ENCODE data around the gene APOBEC2. TPM values are rescaled to one million over a fixed set of nuclear protein-coding genes. Genes with fewer than 3 reads are reported as not detected.

The APOBEC2 gene
- total and polyA plus RNA-seq, 9 of the 15 experiments (the other 6 are each of a cell fraction or from before 2014, with no cell fraction given): 0.25 to 1.6 TPM; not detected in 7

- H4K20me1 ChIP-seq (replicated peaks; ENCODE audit: control insufficient read depth, insufficient read depth, low read length): no peaks in the 10 kb centered on the region
- H3K27me3 ChIP-seq (ENCODE audit: control insufficient read depth in 2 of 2, insufficient read depth in 2 of 2, low read length in 2 of 2): no peaks in the 10 kb centered on the region
- H3K36me3 ChIP-seq (ENCODE audit: control insufficient read depth, insufficient read depth, low read length): peaks cover 87% of the 10 kb centered on the region
- H3K4me3 ChIP-seq: no peak overlapping the region
- H3K9ac ChIP-seq (ENCODE audit: insufficient read depth in 1 of 2, low read depth in 2 of 2, low read length in 2 of 2): no peak overlapping the region
- no peaks in the 10 kb centered on the region for H3K9me1 ChIP-seq (ENCODE audit: control insufficient read depth, insufficient read depth, low read length)
- no peak for FAIRE-seq
- H2AFZ ChIP-seq (ENCODE audit: low read depth, low read length): no peak overlapping the region
- H3K4me1 ChIP-seq (replicated peaks in 1 of 2; ENCODE audit: control insufficient read depth in 2 of 2, insufficient read depth in 2 of 2, low read length in 2 of 2): no peaks in the 10 kb centered on the region
- ChIA-PET CTCF (ENCODE audit: low intra/inter-chr PET ratio) (no interaction called here), POLR2A (interaction anchor here (0.7 to 1.8 kb wide), 4 partner anchors 9 to 238 kb away, joined by 3 to 5 read pairs (median 4); no protein-coding TSS in a partner anchor)
- in situ Hi-C loops (cut with MboI) (no loop called here), intact Hi-C loops (cut with micrococcal nuclease) (loop anchor here (5.0 kb wide), 1 partner anchor 91 kb away; no protein-coding TSS in a partner anchor)
- no peak for DNase-seq (ENCODE audit: extremely low read depth in 1 of 4, low spot score in 3 of 4)
- BruUV-seq (replicated peaks): no TSS peak
- H3K9me3 ChIP-seq (replicated peaks; ENCODE audit: control insufficient read depth, insufficient read depth, low read depth, low read length): no peaks in the 10 kb centered on the region
- no peak overlapping the region for H3K27ac ChIP-seq (ENCODE audit: extremely low read depth, low read depth, low read length)
- no peak for ATAC-seq
- H3K79me2 ChIP-seq (ENCODE audit: control insufficient read depth, insufficient read depth, low read length): no peaks in the 10 kb centered on the region
- no peak overlapping the region for H3K4me2 ChIP-seq (ENCODE audit: insufficient read depth, low read length)
- WGBS (ENCODE audit: insufficient coverage, low coverage, missing lambda C conversion rate): 92% methylated on average over 1 of the region's 1 CpG
- TF ChIP-seq TAF15 (IDR thresholded peaks at IDR 0.05; ENCODE audit: low read depth, low read length) (no peak), E2F4 (CRISPR knock-in tag; IDR thresholded peaks at IDR 0.05; ENCODE audit: low read depth) (no peak), KDM1A (IDR thresholded peaks at IDR 0.05) (no peak), POLR2B (IDR thresholded peaks at IDR 0.05; ENCODE audit: low read depth, partially characterized antibody) (no peak), SMAD2 (IDR thresholded peaks at IDR 0.05; ENCODE audit: low read depth, low read length) (no peak), BRCA1 (IDR thresholded peaks at IDR 0.05) (no peak), BRCA1 (CRISPR knock-in tag; IDR thresholded peaks at IDR 0.05) (no peak), ZNF778 (CRISPR knock-in tag; IDR thresholded peaks at IDR 0.05) (no peak), GTF2A2 (tag; IDR thresholded peaks at IDR 0.05) (no peak), EHMT2 (IDR thresholded peaks at IDR 0.05) (no peak), RBFOX2 (IDR thresholded peaks at IDR 0.05; ENCODE audit: low read depth, low read length) (no peak), ZNF830 (CRISPR knock-in tag; IDR thresholded peaks at IDR 0.05) (no peak)
- TF ChIP-seq, protein P1, sequence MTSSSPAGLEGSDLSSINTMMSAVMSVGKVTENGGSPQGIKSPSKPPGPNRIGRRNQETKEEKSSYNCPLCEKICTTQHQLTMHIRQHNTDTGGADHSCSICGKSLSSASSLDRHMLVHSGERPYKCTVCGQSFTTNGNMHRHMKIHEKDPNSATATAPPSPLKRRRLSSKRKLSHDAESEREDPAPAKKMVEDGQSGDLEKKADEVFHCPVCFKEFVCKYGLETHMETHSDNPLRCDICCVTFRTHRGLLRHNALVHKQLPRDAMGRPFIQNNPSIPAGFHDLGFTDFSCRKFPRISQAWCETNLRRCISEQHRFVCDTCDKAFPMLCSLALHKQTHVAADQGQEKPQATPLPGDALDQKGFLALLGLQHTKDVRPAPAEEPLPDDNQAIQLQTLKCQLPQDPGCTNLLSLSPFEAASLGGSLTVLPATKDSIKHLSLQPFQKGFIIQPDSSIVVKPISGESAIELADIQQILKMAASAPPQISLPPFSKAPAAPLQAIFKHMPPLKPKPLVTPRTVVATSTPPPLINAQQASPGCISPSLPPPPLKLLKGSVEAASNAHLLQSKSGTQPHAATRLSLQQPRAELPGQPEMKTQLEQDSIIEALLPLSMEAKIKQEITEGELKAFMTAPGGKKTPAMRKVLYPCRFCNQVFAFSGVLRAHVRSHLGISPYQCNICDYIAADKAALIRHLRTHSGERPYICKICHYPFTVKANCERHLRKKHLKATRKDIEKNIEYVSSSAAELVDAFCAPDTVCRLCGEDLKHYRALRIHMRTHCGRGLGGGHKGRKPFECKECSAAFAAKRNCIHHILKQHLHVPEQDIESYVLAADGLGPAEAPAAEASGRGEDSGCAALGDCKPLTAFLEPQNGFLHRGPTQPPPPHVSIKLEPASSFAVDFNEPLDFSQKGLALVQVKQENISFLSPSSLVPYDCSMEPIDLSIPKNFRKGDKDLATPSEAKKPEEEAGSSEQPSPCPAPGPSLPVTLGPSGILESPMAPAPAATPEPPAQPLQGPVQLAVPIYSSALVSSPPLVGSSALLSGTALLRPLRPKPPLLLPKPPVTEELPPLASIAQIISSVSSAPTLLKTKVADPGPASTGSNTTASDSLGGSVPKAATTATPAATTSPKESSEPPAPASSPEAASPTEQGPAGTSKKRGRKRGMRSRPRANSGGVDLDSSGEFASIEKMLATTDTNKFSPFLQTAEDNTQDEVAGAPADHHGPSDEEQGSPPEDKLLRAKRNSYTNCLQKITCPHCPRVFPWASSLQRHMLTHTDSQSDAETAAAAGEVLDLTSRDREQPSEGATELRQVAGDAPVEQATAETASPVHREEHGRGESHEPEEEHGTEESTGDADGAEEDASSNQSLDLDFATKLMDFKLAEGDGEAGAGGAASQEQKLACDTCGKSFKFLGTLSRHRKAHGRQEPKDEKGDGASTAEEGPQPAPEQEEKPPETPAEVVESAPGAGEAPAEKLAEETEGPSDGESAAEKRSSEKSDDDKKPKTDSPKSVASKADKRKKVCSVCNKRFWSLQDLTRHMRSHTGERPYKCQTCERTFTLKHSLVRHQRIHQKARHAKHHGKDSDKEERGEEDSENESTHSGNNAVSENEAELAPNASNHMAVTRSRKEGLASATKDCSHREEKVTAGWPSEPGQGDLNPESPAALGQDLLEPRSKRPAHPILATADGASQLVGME (CRISPR knock-in tag; IDR thresholded peaks at IDR 0.05): no peak
- TF ChIP-seq, protein P2, sequence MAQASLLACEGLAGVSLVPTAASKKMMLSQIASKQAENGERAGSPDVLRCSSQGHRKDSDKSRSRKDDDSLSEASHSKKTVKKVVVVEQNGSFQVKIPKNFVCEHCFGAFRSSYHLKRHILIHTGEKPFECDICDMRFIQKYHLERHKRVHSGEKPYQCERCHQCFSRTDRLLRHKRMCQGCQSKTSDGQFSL (CRISPR knock-in tag; IDR thresholded peaks at IDR 0.05): no peak
- TF ChIP-seq, protein P2 (tag; IDR thresholded peaks at IDR 0.05): no peak
Measured at GRCh38 chr6:41090841-41091761, 38.1 kb downstream of the APOBEC2 start.

Measured in K562 (cell line).